IPS-11a (cell line): ENCODE data around the gene ADD2.
A peak's percentile ranks its signal among the peaks of the same experiment; 100 is the strongest.

Experiments used
- H3K4me3 ChIP-seq: one replicate; pipeline ENCODE4 v1.5.1; 2013; ENCODE audit warnings: low read depth, low read length, control low read depth

Gene ADD2

DNA sequence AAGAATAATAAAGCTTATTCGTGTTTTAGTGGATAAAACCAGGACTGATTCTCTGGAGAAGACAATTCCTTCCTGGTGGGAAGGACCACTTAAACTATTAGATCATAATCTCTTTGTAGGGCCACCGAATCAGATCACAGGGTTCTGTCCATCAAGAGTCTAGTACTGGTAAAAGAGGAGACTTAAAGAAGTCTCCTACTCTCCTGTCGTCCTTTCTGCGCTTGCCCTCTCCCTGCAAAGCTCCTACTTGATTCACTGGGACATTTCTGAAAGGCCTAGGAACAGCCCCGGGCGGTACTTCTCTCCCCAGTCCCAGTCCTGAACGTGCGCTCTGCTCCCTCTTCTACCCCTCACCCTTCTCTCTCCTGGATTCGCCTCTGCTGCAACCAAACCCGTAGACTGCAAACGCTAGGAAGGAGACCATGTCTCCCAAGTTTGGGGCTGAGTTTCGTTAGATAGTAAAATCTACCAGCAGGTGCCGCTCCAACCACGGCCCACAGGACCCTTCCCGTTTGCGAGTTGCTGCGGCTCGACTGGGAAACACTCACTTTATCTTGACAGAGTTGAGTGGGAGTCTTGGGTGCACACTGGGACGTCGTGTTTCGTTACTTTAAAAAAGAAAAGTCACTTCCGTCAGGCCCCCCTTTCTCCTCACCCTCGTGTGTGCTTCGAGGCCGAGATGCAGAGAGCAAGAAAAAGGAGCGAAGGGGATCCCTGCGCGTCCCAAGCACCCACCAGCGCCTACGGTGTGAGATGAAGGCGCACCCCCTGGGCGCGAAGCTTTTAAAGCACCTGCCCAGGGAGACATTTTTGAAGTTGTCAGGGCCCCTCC lies 21.5 kb upstream of the ADD2 start:
- H3K4me3 ChIP-seq: no peak overlapping the region

DNA sequence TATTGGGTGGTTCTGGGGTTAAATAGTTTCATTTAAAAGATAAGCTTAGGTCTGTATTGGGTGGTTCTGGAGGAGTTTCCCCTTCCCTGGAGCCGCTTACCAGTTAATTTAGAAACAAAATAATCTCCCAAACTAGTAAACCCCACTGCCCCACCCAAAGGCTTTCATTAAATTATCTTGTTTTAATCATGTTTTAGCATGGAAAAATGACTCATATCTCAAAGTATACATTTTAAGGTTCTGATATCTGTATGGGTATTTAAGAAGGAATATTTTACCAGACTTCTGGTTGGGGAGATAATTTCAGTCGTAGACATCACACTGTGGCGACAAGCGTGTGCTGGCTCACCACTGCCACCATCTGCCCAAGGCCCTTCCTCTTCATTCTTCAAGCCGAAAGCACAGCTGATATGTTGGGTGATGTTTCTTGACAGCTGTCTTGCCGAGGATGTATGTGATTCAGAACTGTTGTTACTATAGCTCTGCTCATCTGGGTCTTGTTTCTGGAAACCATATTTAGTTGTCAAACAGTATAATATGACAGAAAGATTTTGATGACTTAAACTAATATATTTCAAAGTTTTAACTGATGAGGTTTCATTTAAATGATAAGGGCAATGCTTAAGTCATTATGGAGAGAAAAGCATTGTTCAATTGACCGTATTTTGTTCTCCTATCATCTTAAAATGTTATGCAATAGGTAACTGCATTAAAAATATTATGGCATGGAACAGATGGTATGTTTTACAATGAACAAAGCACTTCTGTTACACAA lies 17.3 kb upstream of the ADD2 start:
- H3K4me3 ChIP-seq: no peak overlapping the region

DNA sequence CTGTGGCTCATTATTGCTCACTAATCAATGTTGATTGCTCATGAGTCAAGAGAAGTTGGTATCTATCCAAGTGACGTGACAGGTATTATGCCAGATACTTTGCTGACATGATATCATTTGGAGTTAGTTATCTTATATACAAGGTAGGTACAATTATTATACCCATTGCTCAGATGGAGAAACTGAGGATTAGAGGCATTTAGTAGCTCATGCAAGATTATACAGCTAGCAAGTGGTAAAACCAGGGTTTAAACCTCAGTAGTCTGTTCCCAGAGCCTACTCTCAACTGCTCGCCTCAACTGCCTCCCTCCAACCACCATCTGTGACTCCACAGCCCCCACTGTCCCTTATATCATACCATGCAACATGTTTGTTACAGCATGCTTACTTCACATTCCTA lies 16.3 kb upstream of the ADD2 start:
- no peak overlapping the region for H3K4me3 ChIP-seq

DNA sequence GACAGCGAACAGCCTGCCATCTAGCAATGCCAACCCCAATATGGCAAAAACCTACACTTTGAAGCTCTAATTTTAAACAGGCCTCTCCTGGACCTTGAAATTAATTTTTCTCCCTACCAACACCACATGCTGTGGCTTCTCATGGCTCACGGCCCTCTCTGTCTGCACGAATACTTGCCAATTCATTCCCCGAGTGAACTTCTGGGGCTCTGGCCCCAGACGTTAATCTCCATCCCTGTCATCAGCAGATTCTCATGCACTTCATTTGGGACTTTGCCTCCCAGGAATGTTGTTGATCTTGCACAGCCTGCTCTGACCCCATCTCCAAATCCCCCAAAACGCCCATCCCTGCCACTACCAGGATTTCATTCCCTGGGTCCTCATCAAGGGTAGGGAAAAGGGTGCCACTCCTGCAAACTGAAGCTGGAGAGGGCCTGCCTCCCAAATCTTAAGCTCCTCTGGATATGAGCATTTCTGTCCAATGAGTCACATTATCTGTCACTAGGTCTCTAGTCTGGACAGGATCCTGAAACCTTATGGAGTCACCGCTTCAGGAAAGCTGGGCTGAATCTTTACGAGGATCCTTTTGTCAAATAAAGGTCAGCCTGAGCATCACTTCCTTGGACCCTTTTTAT lies 12.0 kb upstream of the ADD2 start:
- no peak overlapping the region for H3K4me3 ChIP-seq

DNA sequence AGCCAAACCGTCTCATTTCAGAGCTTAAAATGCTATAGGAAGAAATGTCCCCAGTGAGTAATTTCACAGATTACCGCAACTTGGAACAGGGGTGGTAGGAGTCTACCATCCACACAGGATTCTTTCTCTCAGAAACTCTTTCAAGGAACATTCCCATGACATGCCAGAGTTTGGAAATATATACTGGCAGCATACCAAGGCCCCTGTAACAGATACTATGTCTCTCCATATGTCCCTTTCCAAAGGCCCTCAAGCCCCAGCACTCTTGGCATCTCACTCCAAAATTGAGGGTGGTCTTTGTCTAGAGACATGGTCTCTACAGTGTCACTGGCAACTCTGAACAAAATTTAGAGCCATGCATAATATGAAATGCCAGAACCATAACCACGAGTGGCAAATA lies 11.5 kb upstream of the ADD2 start:
- H3K4me3 ChIP-seq: no peak overlapping the region

DNA sequence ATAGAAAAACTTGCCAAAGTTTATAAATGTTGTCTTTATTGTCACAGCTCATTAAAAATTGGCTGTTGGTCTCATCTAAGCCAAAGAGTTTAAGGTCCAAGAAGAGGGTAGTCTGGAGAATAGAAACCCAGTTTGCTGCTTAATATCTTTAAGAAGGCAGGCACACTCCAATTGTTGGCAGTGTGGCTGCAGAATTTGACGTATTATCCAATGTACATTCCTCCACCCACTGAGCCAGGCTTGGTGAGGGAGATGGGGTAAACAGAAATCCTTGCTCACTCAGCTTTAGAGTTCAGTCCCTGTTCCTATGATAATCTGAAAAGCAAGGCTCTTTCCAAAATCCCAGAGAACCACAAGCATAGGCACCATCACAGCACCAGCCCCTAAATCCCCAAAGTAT lies 10.7 kb upstream of the ADD2 start:
- no peak overlapping the region for H3K4me3 ChIP-seq

DNA sequence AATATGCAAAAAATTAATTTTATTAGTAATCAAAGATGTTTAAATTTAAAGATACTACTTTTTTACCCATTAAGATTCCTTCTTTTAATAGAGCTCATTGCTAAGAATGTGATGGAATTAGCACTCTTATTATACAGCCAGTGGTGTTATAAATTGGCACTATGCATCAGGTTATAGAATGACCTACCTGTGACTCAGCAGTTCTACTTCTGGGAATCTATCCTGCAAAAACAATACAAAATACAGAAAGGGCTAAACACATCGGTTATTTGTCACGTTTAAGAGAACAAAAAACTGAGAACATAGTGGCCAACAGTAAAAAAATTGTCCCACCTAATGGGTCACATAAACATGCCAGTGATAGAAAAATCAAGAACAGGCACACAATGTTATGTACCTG lies 9.4 kb upstream of the ADD2 start:
- H3K4me3 ChIP-seq: no peak overlapping the region

DNA sequence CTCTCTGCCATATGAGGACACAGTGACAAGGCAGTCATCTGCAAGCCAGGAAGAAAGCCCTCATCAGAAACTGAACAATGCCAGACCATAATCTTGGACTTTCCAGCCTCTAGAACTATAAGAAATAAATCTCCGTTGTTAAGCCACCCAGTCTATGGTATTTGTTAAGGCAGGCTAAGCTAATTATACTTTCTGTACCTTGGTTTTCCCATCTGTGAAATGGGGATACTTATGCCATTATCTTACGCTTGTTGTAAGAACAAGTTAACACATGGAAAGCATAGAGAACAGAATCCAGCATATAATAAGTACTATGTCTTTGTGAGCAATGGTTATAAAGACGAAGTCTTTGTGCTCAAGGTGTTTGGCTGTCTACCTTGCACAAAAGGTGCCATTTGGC lies 8.3 kb upstream of the ADD2 start:
- no peak overlapping the region for H3K4me3 ChIP-seq

DNA sequence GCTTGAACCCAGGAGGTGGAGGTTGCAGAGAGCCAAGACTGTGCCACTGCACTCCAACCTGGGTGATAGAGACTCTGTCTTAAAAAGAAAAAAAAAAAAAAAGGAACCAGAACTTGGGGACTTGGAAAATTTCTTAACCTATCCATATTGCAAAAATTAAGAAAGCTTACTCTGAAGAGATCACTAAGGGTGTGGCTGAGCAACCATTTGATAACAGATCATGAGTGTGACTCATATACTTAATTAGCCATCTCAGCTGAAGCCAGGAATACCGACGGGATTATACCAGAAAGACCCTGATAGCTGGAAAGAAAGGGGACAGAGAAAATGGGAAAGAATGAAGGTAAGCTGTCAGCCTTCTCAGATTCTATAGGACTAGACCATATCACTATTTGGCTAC lies 7.1 kb upstream of the ADD2 start:
- H3K4me3 ChIP-seq: no peak overlapping the region

DNA sequence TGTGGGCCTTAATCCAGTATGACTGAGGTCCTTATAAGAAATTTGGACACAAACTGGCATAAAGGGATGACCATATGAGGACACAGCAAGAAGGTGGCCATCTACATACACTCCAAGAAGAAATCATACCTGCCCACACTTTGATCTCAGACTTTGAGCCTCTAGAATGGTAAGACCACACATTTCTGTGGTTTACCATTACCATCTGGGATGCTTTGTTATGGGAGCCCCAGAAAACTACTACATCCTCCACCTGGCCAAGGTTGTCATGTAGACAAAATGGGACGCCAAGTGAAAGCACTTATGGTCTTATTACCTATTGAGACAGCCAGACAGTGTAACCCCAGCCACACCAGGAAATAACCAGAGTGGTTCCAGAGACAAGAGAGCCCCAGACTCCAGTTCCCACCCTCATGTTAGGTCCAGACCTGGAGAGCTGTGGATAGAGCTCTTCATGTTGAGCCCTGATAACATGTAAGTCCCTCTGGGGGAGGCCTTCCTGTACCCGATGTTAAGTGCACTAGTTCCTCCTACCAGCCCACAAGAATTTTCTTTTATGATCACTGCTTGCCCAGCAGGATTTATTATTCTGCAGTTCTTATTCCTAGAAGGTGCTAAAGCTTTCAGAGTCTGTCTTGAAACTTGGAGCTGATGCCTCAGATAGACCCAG lies 4.6 kb upstream of the ADD2 start:
- no peak overlapping the region for H3K4me3 ChIP-seq

DNA sequence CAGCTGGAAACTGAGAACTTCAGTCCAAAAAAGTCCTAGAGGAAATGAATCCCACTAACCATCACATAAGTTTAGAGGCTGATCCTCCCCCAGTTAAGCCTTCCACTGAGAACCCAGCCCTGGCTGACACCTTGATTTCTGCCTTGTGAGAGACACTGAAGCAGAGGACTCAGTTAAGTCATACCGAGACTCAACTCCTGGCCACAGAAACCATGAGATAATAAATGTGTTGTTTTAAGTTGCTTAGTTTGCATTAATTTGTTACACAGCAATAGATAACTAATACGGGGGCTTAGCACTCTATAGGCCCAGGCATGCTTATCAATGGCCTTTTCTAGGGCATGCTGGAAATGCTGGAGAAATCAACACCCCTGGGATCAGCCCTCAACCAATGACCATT lies 3.4 kb upstream of the ADD2 start:
- no peak overlapping the region for H3K4me3 ChIP-seq

DNA sequence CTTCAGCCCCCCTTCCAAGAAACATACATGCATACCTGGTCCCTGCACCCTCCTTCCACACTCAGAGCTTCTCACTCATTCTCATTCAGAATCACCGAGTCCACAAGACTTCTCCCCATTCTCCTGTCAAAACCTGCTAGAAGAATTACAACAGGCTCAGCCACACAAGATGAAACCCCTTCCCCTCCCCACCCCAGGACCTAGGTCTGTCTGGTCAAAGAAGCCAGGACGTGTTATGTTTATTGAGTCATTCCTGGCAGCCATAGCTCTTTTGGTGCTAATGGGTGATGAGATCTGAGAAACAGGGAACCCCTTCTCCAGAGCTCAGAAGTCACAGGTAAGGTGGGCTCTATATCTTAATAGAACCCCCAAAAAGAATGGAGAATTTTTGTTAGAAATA lies 1.4 kb upstream of the ADD2 start:
- no peak overlapping the region for H3K4me3 ChIP-seq

DNA sequence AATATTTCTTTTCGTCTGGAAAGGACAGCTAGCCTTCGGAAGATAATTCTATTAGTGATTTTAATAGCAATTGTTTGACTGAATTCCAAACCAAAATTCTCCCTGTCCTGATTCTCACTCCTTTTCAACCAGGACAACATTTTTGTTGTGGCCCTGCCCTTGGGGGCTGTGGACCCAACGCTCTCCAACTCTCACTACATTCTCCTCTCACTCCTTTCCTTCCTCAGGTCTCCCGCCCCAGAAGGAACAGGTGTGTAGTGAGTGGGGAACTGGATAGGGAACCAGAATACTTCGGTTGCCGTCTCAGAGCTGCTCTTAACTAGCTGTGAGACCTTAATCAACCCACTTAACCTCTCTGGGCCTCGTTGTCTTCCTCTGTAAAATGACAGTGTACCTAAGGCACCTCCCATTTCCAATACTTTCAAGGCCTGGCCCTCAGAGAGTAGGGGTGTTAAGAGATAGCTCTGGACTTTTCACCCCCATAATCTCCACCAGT lies 638 bp upstream of the ADD2 start:
- H3K4me3 ChIP-seq: no peak overlapping the region

DNA sequence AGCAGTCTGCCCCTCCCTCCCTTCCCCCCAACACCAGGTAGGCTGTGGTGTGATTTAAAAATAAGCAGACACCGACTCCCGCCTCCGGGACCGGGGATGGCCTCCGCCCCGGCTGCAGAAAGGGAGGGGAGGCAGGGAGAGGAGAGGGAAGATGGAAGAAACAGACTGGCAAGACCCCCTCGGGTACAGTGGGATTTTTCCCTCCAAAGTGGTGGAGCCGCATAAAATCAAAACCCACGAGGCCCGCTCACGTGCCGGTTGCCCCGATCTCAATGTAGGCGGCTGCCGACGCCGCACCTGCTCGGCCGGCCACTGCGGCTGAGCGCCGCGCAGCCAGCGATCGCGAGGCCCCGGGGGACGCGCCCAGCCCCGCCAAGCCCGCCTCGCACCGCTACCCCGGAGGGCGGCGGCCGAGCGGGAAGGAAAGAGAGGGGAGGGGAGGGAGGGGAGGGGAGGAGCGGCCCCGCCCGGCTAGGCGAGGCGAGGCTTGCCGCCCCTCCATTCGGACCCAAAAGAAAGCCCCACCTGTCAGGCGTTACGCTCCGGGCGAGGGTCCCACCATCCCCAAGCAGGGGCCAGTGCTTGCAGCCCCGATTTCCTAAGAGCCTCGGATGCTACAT lies 811 bp downstream of the ADD2 start:
- H3K4me3 ChIP-seq: peak overlapping the region; percentile 79

DNA sequence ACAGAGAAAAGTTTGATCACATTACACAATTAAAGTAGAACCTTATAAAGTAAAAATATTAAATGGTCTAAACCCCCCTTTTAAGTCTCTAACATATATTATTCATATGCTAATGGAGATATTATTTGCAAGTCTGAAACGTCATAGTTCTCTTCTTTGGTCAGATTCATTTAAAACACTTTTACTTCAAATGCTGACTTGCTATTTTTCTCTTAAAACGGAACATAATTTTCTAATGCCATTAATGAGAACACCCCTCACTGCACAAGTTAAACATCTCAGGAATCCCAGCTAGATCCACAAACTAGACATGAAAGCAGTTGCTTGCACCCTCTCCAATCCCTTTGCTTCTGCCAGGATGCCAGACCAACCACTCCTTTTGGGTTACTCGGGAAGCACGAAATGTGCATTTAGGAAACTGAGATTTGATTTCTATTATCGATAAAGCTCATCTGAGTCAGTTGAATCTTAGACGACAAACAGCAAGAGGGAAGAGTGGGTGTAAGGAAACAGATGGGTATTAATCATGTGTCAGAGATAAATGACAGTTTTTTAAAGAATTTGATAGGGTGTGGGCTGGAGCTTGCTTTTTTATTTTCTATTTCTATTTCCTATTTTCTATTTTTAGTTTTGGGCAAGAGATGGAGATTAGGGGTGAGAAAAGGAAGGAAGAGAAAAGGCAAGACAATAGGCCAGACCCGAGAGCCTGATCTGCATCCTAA lies 1.5 kb downstream of the ADD2 start:
- H3K4me3 ChIP-seq: peak overlapping the region; percentile 79

DNA sequence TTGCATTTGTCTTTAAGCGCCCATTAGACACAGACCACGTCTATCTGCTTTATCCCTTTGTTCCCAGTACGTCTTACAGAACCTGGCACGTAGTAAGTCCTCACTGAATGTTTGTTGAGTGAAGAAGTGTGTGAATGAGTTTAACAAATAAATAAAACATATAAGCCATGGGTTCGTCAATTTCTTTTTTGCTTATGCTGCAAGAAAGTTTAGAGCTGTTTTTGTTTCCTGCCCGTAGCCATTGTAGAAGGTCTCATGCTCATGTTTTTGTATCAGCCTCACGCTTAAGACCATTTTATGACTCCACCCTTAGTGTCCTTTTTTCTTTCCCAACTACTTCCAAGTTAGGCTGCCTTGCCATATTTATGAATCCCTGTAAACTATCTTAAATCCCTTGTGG lies 2.5 kb downstream of the ADD2 start:
- no peak overlapping the region for H3K4me3 ChIP-seq

DNA sequence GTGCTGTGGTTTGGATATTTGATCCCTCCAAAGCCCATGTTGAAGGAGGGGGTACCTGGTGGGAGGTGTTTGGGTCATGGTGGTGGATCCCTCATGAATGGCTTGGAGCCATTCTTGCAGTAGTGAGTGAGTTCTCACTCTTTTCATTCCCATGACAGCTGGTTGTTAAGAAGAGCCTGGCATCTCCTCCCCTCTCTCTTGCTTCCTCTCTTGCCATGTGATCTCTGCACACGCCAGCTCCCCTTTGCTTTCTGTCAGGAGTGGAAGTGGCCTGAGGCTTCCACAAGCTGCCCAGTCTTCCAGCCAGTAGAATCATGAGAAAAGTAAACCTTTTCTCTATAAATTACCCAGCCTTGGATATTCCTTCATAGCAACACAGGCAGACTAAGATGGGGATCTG lies 8.6 kb downstream of the ADD2 start:
- no peak overlapping the region for H3K4me3 ChIP-seq

DNA sequence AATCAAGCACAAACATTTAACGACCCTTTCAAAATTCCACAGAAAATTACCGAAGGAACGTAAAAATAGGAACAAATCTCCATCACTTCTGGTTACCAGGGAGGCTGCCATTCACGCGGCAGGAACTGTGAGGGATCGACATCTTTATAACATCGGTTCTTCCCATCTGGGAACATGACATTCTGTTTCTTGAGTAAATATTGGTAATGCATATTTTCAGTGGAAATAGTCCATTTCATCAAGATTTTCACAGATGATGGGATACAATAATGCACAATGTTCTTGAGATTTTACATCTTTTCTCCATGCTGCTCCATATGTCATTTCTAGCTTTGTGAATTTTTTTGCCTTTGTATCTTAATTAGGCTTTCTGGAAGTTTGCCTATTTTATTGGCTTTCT lies 10.0 kb downstream of the ADD2 start:
- no peak overlapping the region for H3K4me3 ChIP-seq

DNA sequence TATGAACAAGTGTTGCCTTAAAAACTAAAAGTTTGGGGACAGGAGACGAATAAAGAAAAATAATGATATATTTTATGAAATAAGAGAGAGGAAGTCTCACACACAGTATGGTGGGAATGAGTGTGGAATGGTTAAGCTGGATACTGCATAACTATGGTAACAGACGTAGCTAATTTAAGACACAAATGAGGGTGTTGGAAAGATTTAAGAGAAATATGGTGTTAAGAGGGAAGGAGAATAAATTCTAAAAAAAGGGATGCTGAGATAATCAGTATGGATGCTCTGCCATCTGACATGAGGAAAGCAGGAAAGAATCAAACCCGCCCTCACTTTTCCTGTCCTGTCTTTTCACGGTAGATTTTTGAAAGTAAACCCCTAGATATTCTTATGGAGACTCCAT lies 10.6 kb downstream of the ADD2 start:
- H3K4me3 ChIP-seq: no peak overlapping the region

DNA sequence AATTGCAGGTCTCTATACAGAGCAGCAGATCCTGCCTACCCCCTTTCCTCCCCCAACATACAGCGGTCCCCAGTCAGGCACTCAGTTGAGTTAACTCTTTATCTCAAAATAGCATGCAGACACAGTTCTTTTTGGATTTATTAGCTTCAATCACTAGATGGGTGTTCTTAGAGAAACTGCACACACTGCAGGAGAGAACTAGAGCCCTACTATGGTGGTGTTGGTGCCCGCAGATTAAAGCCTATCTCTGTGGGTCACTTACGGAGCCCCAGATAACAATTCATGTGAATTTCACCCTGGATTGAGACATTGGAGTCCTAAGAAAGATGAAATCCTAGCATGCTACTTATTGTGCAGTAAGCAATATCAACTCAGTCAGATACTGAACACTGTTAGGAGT lies 11.9 kb downstream of the ADD2 start:
- H3K4me3 ChIP-seq: no peak overlapping the region
